ENCODE measurements around the gene CASP12. TPM values are rescaled to one million over a fixed set of nuclear protein-coding genes. Genes with fewer than 3 reads are reported as not detected.

The CASP12 gene
- total RNA-seq, 1 donor from 2014 or later, result 3.0 TPM

GRCh38 chr11:104892723-104893511, 5.3 kb downstream of the CASP12 start:
- DNase-seq (ENCODE audit: extremely low read depth, low read depth, low spot score), result peak; percentile 14

DNA sequence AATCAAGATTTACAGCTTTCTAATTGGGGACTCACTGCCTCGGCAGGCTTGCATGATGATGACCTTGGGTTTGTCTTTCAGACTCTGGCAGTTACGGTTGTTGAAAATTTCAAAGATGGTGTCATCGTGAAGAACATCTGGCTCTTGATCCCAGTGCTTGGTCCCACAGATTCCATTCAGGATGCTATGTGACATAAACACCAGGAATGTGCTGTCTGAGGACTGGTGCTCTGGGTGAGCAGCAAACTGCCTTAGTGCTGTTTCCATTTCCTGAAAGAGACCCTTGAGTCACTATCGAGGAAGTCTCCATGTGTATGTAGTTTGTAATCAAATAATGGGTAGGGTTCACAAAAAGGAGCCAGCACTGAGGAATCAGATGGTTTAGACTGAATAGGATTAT, 7.1 kb downstream of the CASP12 start:
- no peak for DNase-seq (ENCODE audit: extremely low read depth, low read depth, low spot score)

- DNase-seq (ENCODE audit: extremely low read depth, low read depth, low spot score), result no peak
These were observed 14.9 kb downstream of the CASP12 start for GRCh38 chr11:104883342-104883741.

DNA sequence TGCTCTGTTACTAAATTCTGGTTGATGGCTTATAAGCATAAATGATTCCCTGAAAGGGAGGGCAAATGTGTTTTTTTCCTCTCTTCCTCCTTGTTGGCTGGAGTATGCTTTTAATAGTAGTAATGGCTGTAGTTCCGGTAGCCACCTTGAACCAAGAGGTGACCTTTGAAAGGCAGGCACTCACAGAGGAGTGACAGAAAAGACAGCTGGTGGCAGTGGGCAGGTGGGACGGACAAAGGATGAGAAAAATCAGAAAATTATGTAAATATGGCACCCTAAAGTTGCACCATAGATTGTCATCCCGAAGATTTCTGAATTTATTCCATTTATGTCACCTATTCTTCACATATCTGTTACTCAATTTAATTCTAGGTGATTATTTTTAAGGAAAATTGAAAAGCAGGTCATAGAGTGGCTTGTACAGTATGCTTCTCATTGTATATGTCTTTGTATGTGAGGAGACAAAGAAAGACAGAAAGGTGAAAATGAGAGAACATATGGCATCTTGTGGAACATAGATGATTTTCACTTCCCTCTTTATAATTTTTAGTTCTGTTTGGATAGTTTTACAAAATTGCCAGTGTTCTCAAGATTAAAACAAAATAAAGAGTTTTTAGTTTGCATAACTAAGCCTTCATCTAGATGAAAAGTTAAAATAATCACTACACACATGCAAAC, 17.0 kb downstream of the CASP12 start:
- DNase-seq (ENCODE audit: extremely low read depth, low read depth, low spot score), result no peak

DNA sequence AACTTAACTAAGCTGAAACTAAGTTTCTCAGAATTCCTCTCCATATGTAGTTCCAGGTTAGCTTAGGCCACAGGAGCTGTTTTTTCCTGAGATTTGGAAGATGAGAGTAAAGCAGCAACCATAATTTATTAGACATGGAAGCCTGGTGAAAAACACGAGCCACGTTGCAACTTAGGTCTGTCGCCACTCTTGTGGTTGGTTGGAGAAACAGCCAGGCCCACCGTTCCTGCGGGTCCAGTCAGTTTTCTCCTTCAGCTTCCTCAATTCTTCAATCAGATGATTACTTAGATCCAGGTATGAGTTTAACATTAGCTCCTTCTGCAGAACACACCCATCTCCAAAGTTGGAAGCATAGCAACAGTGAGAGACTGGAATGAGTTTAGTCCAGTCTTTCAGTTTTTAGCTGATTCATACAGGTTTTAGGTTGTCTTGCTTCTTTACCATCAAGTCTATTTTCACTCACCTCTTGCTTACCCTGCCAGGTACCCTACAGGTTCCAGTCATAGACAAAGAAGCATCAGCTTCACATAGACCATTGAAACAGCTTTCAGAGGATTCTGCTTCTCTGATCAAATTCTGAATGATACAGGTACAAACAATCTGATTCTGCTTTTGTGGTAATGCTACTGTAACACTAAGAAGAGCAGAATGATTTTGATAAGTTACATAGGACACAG, 18.6 kb downstream of the CASP12 start:
- no peak for DNase-seq (ENCODE audit: extremely low read depth, low read depth, low spot score)

DNA sequence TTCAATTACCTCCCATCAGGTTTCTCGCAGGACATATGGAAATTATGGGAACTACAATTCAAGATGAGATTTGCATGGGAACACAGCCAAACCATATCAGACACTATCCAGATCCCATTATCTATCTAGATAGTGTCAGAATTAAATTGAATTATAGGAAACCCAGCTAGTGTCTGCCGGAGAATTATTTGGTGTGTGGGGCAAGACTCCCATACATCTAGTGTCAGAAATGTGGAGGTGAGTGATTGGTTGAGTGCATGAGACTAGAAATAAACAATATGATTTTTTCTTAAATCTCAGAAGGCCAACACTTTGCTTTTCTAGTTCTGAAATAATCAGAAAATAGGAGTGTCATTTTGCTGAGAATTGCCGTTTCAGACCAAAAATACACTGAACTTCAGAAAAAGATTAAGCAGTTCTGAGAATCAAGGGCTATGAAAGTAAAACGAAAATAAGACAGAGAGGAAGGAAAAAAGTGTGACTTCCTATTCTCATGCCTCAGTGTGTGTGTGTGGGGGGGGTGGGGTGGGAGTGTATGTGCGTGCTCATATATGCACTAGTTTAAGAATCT, 21.3 kb downstream of the CASP12 start:
- DNase-seq (ENCODE audit: extremely low read depth, low read depth, low spot score), result no peak

- DNase-seq (ENCODE audit: extremely low read depth, low read depth, low spot score), result no peak
These were observed 21.9 kb downstream of the CASP12 start for GRCh38 chr11:104876324-104876723.

DNA sequence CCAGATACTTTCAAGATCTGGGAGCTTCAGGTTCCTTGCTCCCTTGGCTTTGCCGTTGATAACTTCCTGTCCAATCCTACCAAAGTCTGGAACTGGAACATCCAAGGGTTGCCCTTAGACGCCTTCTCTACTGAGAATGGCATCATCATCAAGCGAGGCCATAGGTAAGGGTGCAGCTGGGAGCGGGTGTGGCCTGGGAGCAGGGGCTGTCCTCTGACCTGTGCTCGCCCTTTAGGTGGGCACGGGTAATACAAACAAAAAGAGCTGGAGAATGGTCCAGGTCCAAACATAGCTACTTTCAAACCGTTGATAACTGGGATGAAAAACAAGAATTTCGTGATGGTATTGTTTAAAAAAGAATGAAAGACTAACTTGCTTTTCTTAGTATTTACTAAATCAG, 25.0 kb downstream of the CASP12 start:
- no peak for DNase-seq (ENCODE audit: extremely low read depth, low read depth, low spot score)

GRCh38 chr11:104872393-104872792, 25.9 kb downstream of the CASP12 start:
- DNase-seq (ENCODE audit: extremely low read depth, low read depth, low spot score), result no peak

DNA sequence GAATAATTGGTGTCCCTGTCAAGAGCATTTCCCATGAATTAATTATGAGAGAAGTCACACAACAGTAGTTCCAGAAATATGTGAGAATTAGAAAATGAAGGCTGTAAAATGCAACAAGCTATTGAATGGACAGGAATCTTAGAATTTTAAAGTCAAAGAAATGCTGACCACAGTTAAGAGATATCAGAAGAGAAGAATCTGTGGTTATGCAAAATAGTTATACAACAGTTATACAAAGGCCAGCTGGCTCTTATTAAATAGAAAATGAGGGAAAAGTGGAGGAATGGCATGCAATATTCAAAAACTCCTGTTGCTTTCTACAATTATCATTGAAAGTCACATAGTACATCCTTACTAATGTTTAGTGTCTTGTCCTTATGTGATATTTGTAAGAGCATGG, 27.4 kb downstream of the CASP12 start:
- DNase-seq (ENCODE audit: extremely low read depth, low read depth, low spot score), result no peak

DNA sequence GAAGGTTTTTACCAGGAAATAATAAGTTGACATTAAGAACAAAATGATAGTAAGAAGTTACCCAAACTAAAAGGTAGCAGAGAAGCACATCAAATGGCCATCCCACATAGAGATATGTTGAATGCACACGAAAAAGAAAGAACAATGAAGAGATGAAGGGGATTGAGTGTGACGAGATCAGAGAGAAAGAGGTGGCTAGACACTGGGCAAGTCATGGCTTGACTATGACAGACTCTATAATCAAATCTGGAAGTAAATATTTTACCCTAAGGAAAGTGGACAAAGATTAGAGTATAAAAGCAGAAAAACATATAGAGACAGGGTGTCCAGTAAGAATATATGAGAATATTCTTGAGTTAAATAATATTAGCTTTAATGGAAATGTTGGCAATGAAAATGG, 31.4 kb downstream of the CASP12 start:
- DNase-seq (ENCODE audit: extremely low read depth, low read depth, low spot score), result no peak

GRCh38 chr11:104858882-104859775, 39.1 kb downstream of the CASP12 start:
- DNase-seq (ENCODE audit: extremely low read depth, low read depth, low spot score), result no peak

GRCh38 chr11:104856607-104857006, 41.7 kb downstream of the CASP12 start:
- no peak for DNase-seq (ENCODE audit: extremely low read depth, low read depth, low spot score)

DNA sequence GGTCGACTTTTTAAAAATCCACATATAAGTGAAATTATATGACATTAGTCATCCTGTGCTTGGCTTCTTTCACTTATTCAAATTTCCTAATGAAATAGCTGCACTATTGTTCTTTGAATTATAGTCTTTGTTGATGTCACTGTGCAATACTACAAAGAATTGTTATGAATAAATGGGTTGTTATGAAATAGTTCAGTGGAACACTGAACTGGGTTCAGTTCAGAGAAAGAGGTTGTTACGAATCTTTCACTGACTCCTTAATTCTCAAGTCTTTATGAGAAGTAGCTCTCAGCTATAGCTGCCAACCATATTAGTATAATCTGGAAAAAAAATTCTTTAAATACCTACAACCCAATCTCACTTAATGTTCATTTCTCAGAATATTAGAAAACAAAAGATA, 42.3 kb downstream of the CASP12 start:
- no peak for DNase-seq (ENCODE audit: extremely low read depth, low read depth, low spot score)

- DNase-seq (ENCODE audit: extremely low read depth, low read depth, low spot score), result no peak
These were observed 45.0 kb downstream of the CASP12 start for GRCh38 chr11:104853276-104853675.

DNA sequence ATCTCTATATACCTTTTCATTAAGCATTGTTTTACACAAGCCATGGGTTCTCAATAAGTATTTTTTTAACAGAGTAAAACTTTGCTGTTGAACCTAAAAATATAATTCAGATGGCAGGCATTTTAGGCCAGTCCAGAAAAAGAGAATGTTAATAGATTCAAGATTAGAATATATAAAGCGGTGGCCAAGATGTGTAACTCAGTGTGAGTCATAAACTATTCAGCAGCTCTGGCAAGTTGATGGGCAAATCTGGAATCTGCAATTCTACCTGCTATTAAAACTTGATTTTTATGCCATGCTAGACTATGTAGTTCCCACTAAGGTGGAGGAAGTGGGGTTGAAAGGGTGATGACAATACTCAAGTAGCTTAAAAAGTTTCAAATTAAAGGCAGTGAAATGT, 45.4 kb downstream of the CASP12 start:
- DNase-seq (ENCODE audit: extremely low read depth, low read depth, low spot score), result no peak

GRCh38 chr11:104846216-104846615, 52.0 kb downstream of the CASP12 start:
- no peak for DNase-seq (ENCODE audit: extremely low read depth, low read depth, low spot score)

DNA sequence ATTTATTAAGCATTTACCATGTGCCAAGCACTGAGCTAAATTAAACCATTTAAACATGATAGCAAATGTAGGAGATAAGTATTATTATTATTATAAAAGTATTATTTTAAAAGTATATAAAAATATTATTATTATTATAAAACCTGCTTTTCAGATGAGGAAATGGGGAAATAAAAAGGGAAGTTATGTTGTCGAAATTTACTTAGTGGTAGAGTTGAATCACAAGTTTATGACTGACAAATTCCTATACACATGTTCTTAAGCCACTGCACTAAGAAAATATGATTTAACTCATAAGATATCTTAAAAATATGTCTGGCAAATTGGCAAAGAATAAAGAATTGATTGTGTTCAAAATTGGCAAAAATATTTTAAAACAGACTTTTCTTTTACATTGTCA, 53.8 kb downstream of the CASP12 start:
- DNase-seq (ENCODE audit: extremely low read depth, low read depth, low spot score), result no peak

DNA sequence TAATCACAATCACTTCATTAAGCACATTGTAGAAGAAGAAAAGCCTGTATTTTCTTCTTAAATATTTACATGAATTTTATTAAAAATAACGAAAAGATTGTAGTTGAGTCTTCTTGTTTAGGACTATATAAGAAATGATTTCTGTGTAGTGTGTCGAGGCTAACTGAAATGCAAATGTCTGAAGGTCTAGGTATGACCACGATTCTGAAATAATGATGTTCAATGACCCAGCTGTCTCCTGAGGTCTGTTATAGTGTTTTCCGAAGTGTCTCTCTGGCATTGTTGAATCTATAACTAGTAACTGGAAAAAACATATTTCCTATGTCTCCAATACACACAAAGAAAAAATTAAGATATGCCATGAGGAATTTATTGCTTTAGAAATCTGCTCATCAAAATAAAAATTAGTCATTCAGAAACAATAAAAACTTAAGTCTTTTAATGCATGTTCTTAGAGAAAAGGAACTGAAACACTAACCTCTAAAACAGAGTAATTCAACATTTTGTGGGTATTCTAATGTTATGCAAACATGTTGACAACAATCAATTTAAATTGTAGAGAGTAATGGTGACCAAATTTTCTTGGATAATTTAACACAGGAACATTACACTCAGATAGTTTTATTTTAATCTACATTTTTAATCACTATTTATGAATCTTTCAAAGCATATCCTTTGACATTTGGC, 55.0 kb downstream of the CASP12 start:
- no peak for DNase-seq (ENCODE audit: extremely low read depth, low read depth, low spot score)

DNA sequence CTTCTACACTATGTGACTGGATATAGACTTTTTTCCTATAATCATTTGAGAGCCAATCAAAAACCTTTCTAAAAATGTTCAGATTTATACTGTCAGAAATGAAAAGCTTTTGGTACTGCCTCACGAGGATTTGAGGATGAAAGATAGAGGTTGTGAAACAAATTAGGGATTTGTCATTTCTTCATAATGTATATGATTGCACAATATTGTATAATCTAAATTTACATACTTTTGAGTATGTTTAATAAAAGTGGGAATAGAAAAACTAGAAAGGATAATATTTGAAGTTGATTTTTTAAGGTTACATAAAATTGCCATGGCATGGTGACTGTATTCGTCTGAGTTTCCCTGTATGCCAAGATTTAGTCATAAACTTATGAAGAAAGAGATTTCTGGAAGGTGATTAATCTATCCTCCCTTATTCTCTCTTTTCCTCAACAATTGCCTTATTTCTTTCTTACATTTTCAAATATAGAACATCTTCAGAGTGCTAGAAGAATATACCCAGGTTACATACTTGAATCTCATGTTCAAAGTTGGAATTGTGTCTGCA, 56.2 kb downstream of the CASP12 start:
- no peak for DNase-seq (ENCODE audit: extremely low read depth, low read depth, low spot score)

Measured in glomerular endothelial cell (primary cell).